Measurements from ENCODE around the gene DNAJC7.

DNA sequence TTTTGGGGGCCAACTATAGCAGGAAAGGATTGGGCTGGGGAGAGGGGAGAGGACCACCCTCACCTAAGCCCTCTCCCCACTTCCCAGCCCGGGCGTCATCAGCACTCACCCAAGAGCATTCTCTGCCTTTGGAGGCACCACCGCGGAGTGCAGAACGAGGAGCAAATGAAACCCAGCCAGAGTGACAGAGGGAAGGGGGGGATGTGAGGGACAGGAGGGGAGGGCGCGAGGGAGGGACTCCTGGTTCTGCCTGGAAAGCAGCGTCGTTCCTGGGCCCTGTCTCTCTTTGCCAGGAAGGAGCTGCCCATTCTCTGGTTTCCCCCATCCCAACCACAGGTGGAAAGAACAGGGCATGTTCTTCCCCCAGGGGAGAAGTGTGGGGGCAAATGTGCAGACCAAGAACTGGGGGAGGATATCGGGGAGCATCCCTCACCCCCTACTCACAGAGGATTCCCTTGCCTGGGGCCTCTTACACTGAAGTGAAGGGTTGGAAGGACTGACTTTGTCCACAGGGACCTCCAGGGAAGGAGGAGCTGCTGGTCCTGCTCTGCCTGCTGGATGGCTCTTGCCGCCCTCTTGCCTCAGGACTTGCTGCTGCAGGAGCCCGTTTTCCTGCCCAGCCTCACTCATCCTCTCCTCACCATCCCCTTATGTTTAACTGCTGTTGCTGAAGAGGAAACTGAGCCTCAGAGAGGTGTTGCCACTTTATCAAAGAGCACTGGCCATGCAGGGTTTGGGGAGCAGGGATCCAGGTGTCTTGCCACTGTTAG lies 36.7 kb upstream of the DNAJC7 start:
- TF ChIP-seq ZNF274 (IDR thresholded peaks at IDR 0.05; ENCODE audit: low read depth, low read length) (no peak), YY1 (IDR thresholded peaks at IDR 0.05; ENCODE audit: insufficient read depth, insufficient read length) (no peak)

Data from NT2/D1 (cell line).